Stimulated activated CD4-positive, alpha-beta T cell treated with anti-CD3 and anti-CD28 coated beads, Interleukin-4, amount 100 ng/mL, for 24 hours (primary cell): ENCODE results near the gene PDCL2.

ENCODE experiments used
- DNase-seq: peaks from one replicate; pipeline ENCODE4 v3.0.0-alpha.2; 2020

Gene PDCL2

GRCh38 chr4:55534306-55534705 is 57.7 kb downstream of the PDCL2 start:
- DNase-seq = no peak

GRCh38 chr4:55530691-55531090 is 61.4 kb downstream of the PDCL2 start:
- DNase-seq = no peak

- no peak for DNase-seq
These were observed 61.9 kb downstream of the PDCL2 start for GRCh38 chr4:55530167-55530566.

- no peak for DNase-seq
These were observed 63.6 kb downstream of the PDCL2 start for GRCh38 chr4:55528491-55528890.

GRCh38 chr4:55524844-55525571 is 67.0 kb downstream of the PDCL2 start:
- DNase-seq = no peak

GRCh38 chr4:55518442-55518841 is 73.6 kb downstream of the PDCL2 start:
- DNase-seq = no peak

GRCh38 chr4:55517526-55518229 is 74.4 kb downstream of the PDCL2 start:
- no peak for DNase-seq

GRCh38 chr4:55512922-55513571 is 79.0 kb downstream of the PDCL2 start:
- no peak for DNase-seq

- DNase-seq = no peak
These were observed 80.0 kb downstream of the PDCL2 start for GRCh38 chr4:55512077-55512476.

GRCh38 chr4:55510685-55511084 is 81.4 kb downstream of the PDCL2 start:
- DNase-seq = no peak

- DNase-seq = no peak
These were observed 82.8 kb downstream of the PDCL2 start for GRCh38 chr4:55509266-55509665.

- DNase-seq = no peak
These were observed 84.4 kb downstream of the PDCL2 start for GRCh38 chr4:55507612-55508011.
